Liver (tissue), 3 donors: ENCODE data around the gene ARRDC5.

Source experiments
- GABPA ChIP-seq, 2 donors: IDR thresholded peaks in 1 of 2; conservative IDR thresholded peaks in 1 of 2; 2 replicates each; pipeline ENCODE4 v1.6.1; 2016; ENCODE audit warnings: antibody characterized with exemption in 2 of 2, mild to moderate bottlenecking in 1 of 2, moderate library complexity in 1 of 2
- JUND ChIP-seq, 2 donors: IDR thresholded peaks; 2 replicates each; pipeline ENCODE4 v1.6.1; 2016; ENCODE audit warnings: antibody characterized with exemption in 2 of 2
- RAD21 ChIP-seq, 2 donors: IDR thresholded peaks; 2 replicates each; pipeline ENCODE4 v1.6.1; 2016; ENCODE audit warnings: antibody characterized with exemption in 2 of 2, mild to moderate bottlenecking in 2 of 2
- RXRA ChIP-seq, 2 donors: IDR thresholded peaks; 2 replicates each; pipeline ENCODE4 v1.6.1; 2017 to 2018; ENCODE audit warnings: antibody characterized with exemption in 2 of 2, mild to moderate bottlenecking in 1 of 2
- TAF1 ChIP-seq: conservative IDR thresholded peaks from 2 replicates; pipeline ENCODE4 v1.6.1; 2016; ENCODE audit warnings: antibody characterized with exemption, mild to moderate bottlenecking
- YY1 ChIP-seq: IDR thresholded peaks from 2 replicates; pipeline ENCODE4 v1.6.1; 2016; ENCODE audit warnings: antibody characterized with exemption, mild to moderate bottlenecking
- TF ChIP-seq, protein P1 (sequence below): fragments of 150-350 bp; IDR thresholded peaks from 2 replicates; pipeline ENCODE4 v1.5.1; 2017; ENCODE audit warnings: improper control_type of control experiment, low read depth, low read length; ENCODE audit not compliant: missing input control
- TF ChIP-seq, protein P2 (sequence below): IDR thresholded peaks from 2 replicates; pipeline ENCODE4 v1.6.1; 2016; ENCODE audit warnings: antibody characterized with exemption
- TF ChIP-seq, protein P3 (sequence below): IDR thresholded peaks from 2 replicates; pipeline ENCODE4 v1.6.1; 2016; ENCODE audit warnings: antibody characterized with exemption
- TF ChIP-seq, protein P4 (sequence below): IDR thresholded peaks from 2 replicates; pipeline ENCODE4 v1.6.1; 2016; ENCODE audit warnings: antibody characterized with exemption, mild to moderate bottlenecking
- donor health status: healthy.
- donor health status: healthy.

DNA sequence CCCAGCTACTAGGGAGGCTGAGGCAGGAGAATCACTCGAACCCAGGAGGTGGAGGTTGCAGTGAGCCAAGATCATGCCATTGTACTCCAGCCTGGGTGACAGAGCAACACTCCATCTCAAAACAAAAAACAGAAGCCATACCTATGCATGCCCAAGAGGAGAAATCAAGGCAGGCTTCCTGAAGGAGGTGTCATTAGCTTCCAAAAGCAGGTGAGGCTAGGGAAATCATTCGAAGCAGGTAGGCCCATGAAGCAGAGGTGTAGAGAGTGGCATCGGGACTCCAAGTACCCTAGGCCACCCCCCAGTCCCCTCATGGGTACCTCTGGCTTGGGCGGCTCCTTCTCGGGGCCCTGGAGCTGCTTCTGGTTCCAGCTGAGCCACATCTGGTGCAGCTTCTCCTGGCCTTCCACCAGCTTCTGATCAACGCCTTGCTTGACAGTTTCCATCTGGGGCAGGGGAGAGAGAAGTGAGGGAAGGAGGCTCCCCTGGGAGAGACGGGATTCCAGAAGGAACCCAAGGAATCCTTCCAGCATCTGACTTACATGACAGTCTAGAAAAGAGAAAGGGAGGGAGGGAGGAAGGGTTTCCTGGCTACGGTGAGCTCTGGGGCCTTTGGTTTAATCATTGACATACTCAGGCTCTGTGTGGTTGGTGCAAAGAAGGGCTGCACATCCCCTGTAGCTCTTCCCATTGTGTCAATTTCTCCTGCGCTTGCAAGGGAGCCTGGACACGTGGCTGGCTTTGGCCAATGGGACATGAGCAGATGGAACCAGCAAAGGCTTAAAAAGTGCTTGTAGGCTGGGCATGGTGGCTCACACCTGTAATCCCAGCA, 58.1 kb downstream of the ARRDC5 start:
- TF ChIP-seq JUND (IDR thresholded peaks at IDR 0.05) (no peak), YY1 (no peak), TAF1 (no peak), GABPA (IDR thresholded peaks at IDR 0.05 in 1 of 2, conservative IDR thresholded peaks at IDR 0.05 in 1 of 2) (no peak), RXRA (IDR thresholded peaks at IDR 0.05) (no peak), RAD21 (IDR thresholded peaks at IDR 0.05) (no peak)
- TF ChIP-seq, protein P1, sequence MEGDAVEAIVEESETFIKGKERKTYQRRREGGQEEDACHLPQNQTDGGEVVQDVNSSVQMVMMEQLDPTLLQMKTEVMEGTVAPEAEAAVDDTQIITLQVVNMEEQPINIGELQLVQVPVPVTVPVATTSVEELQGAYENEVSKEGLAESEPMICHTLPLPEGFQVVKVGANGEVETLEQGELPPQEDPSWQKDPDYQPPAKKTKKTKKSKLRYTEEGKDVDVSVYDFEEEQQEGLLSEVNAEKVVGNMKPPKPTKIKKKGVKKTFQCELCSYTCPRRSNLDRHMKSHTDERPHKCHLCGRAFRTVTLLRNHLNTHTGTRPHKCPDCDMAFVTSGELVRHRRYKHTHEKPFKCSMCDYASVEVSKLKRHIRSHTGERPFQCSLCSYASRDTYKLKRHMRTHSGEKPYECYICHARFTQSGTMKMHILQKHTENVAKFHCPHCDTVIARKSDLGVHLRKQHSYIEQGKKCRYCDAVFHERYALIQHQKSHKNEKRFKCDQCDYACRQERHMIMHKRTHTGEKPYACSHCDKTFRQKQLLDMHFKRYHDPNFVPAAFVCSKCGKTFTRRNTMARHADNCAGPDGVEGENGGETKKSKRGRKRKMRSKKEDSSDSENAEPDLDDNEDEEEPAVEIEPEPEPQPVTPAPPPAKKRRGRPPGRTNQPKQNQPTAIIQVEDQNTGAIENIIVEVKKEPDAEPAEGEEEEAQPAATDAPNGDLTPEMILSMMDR, result no peak
- TF ChIP-seq, protein P2, sequence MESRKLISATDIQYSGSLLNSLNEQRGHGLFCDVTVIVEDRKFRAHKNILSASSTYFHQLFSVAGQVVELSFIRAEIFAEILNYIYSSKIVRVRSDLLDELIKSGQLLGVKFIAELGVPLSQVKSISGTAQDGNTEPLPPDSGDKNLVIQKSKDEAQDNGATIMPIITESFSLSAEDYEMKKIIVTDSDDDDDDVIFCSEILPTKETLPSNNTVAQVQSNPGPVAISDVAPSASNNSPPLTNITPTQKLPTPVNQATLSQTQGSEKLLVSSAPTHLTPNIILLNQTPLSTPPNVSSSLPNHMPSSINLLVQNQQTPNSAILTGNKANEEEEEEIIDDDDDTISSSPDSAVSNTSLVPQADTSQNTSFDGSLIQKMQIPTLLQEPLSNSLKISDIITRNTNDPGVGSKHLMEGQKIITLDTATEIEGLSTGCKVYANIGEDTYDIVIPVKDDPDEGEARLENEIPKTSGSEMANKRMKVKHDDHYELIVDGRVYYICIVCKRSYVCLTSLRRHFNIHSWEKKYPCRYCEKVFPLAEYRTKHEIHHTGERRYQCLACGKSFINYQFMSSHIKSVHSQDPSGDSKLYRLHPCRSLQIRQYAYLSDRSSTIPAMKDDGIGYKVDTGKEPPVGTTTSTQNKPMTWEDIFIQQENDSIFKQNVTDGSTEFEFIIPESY, result no peak
- TF ChIP-seq, protein P3, sequence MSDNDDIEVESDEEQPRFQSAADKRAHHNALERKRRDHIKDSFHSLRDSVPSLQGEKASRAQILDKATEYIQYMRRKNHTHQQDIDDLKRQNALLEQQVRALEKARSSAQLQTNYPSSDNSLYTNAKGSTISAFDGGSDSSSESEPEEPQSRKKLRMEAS, result no peak
- TF ChIP-seq, protein P4, sequence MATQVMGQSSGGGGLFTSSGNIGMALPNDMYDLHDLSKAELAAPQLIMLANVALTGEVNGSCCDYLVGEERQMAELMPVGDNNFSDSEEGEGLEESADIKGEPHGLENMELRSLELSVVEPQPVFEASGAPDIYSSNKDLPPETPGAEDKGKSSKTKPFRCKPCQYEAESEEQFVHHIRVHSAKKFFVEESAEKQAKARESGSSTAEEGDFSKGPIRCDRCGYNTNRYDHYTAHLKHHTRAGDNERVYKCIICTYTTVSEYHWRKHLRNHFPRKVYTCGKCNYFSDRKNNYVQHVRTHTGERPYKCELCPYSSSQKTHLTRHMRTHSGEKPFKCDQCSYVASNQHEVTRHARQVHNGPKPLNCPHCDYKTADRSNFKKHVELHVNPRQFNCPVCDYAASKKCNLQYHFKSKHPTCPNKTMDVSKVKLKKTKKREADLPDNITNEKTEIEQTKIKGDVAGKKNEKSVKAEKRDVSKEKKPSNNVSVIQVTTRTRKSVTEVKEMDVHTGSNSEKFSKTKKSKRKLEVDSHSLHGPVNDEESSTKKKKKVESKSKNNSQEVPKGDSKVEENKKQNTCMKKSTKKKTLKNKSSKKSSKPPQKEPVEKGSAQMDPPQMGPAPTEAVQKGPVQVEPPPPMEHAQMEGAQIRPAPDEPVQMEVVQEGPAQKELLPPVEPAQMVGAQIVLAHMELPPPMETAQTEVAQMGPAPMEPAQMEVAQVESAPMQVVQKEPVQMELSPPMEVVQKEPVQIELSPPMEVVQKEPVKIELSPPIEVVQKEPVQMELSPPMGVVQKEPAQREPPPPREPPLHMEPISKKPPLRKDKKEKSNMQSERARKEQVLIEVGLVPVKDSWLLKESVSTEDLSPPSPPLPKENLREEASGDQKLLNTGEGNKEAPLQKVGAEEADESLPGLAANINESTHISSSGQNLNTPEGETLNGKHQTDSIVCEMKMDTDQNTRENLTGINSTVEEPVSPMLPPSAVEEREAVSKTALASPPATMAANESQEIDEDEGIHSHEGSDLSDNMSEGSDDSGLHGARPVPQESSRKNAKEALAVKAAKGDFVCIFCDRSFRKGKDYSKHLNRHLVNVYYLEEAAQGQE, result no peak
